ENCODE measurements around the gene WBP1L. TPM values are rescaled to one million over a fixed set of nuclear protein-coding genes. Genes with fewer than 3 reads are reported as not detected.
A peak's percentile ranks its signal among the peaks of the same experiment; 100 is the strongest.
"Not testable (repeated sequence)": the region's sequence is repeated elsewhere in the genome, so short reads cannot be mapped to it uniquely, and the experiment has no call there.

Gene WBP1L
- polyA plus RNA-seq, 3 donors: 24.8 to 43.0 (median 38.3) TPM

- intact Hi-C loops (cut with micrococcal nuclease): loop anchor here (5.0 kb wide), 1 partner anchor 45 kb away; no protein-coding TSS in a partner anchor
- peaks cover 76% of the 10 kb centered on the region for H3K4me1 Mint-ChIP-seq
- H3K4me3 Mint-ChIP-seq: no peak overlapping the region
Measured at GRCh38 chr10:102817175-102817574, 73.4 kb downstream of the WBP1L start.

GRCh38 chr10:102819054-102819453 lies 75.3 kb downstream of the WBP1L start:
- H3K27me3 Mint-ChIP-seq (ENCODE audit: low read depth in 3 of 3): peaks cover 0 to 3% (median 0%) of the 10 kb centered on the region in 3 donors
- Histone ChIP-seq H3K79me2 (ENCODE audit: insufficient read depth, low read length) (no peaks in the 10 kb centered on the region), H4K20me1 (ENCODE audit: insufficient read depth, low read length) (no peaks in the 10 kb centered on the region), H3K27ac (ENCODE audit: low read depth in 1 of 2, low read length in 2 of 2) (peak overlapping the region; percentile 93 to 94), H2AFZ (ENCODE audit: insufficient read depth, low read depth, low read length, poor library complexity, severe bottlenecking) (peak overlapping the region; percentile 34), H3K4me1 (ENCODE audit: control insufficient read depth in 1 of 2, insufficient read depth in 2 of 2, low read length in 2 of 2) (peaks cover 59% of the 10 kb centered on the region in 2 donors), H3K27me3 (ENCODE audit: control insufficient read depth in 2 of 2, insufficient read depth in 2 of 2, low read length in 2 of 2) (no peaks in the 10 kb centered on the region), H3K36me3 (replicated peaks in 1 of 2; ENCODE audit: control insufficient read depth in 1 of 2, insufficient read depth in 2 of 2, low read length in 2 of 2) (peaks cover 4 to 10% of the 10 kb centered on the region in 2 donors), H3K9ac (ENCODE audit: insufficient read depth, low read length, poor library complexity, severe bottlenecking) (peak overlapping the region; percentile 49), H3K9me3 (replicated peaks in 1 of 2; ENCODE audit: control insufficient read depth in 1 of 2, insufficient read depth in 1 of 2, low read length in 2 of 2) (no peaks in the 10 kb centered on the region), H3K4me2 (replicated peaks; ENCODE audit: extremely low read depth, low read length, poor library complexity, severe bottlenecking) (peak overlapping the region; percentile 11), H3K4me3 (replicated peaks in 1 of 3; ENCODE audit: low read depth in 2 of 3, low read length in 3 of 3) (peak overlapping the region in 1 of 3 experiments; percentile 11)
- peaks cover 7 to 18% of the 10 kb centered on the region in 2 donors for H3K36me3 Mint-ChIP-seq
- DNase-seq: peak; percentile 84 to 90 (median 87)
- no peak for TF ChIP-seq CTCF (IDR thresholded peaks at IDR 0.05)
- intact Hi-C loops (cut with micrococcal nuclease): loop anchor here (5.0 kb wide), 1 partner anchor 47 kb away; no protein-coding TSS in a partner anchor
- peak overlapping the region in 1 of 2 donors; percentile 32 for H3K4me3 Mint-ChIP-seq
- WGBS (ENCODE audit: insufficient coverage): 4% methylated on average over 4 of the region's 6 CpGs
- H3K4me1 Mint-ChIP-seq: peaks cover 57% of the 10 kb centered on the region
- peak overlapping the region; percentile 97 to 100 (median 99) for H3K27ac Mint-ChIP-seq
- no peaks in the 10 kb centered on the region for H3K9me3 Mint-ChIP-seq

More at GRCh38 chr10:102817175-102817574, 73.4 kb downstream of the WBP1L start:
- Histone ChIP-seq H2AFZ (ENCODE audit: insufficient read depth, low read depth, low read length, poor library complexity, severe bottlenecking) (no peak overlapping the region), H3K27me3 (ENCODE audit: control insufficient read depth in 2 of 2, insufficient read depth in 2 of 2, low read length in 2 of 2) (no peaks in the 10 kb centered on the region), H3K36me3 (replicated peaks in 1 of 2; ENCODE audit: control insufficient read depth in 1 of 2, insufficient read depth in 2 of 2, low read length in 2 of 2) (peaks cover 14 to 26% of the 10 kb centered on the region in 2 donors), H3K27ac (ENCODE audit: low read depth in 1 of 2, low read length in 2 of 2) (peak overlapping the region; percentile 98 to 99), H3K4me3 (replicated peaks in 1 of 3; ENCODE audit: low read depth in 2 of 3, low read length in 3 of 3) (no peak overlapping the region), H3K4me1 (ENCODE audit: control insufficient read depth in 1 of 2, insufficient read depth in 2 of 2, low read length in 2 of 2) (peaks cover 78% of the 10 kb centered on the region in 2 donors), H4K20me1 (ENCODE audit: insufficient read depth, low read length) (no peaks in the 10 kb centered on the region), H3K4me2 (replicated peaks; ENCODE audit: extremely low read depth, low read length, poor library complexity, severe bottlenecking) (no peak overlapping the region), H3K9me3 (replicated peaks in 1 of 2; ENCODE audit: control insufficient read depth in 1 of 2, insufficient read depth in 1 of 2, low read length in 2 of 2) (no peaks in the 10 kb centered on the region), H3K9ac (ENCODE audit: insufficient read depth, low read length, poor library complexity, severe bottlenecking) (no peak overlapping the region), H3K79me2 (ENCODE audit: insufficient read depth, low read length) (no peaks in the 10 kb centered on the region)
- Mint-ChIP-seq H3K36me3 (peaks cover 26 to 37% of the 10 kb centered on the region in 2 donors), H3K27me3 (ENCODE audit: low read depth in 3 of 3) (peaks cover 0 to 3% (median 0%) of the 10 kb centered on the region in 3 donors), H3K9me3 (no peaks in the 10 kb centered on the region), H3K27ac (peak overlapping the region; percentile 99 to 100 (median 99))
- 100% methylated on average over 2 of the region's 4 CpGs for WGBS (ENCODE audit: insufficient coverage)
- DNase-seq: no peak
- no peak for TF ChIP-seq CTCF (IDR thresholded peaks at IDR 0.05)

GRCh38 chr10:102820008-102820407 lies 76.3 kb downstream of the WBP1L start:
- H3K4me3 ChIP-seq (replicated peaks in 1 of 3; ENCODE audit: low read depth in 2 of 3, low read length in 3 of 3); H3K9me3 Mint-ChIP-seq; H3K27me3 Mint-ChIP-seq (ENCODE audit: low read depth in 3 of 3); H3K36me3 Mint-ChIP-seq; H3K36me3 ChIP-seq (replicated peaks in 1 of 2; ENCODE audit: control insufficient read depth in 1 of 2, insufficient read depth in 2 of 2, low read length in 2 of 2); H3K79me2 ChIP-seq (ENCODE audit: insufficient read depth, low read length); H2AFZ ChIP-seq (ENCODE audit: insufficient read depth, low read depth, low read length, poor library complexity, severe bottlenecking); H3K4me3 Mint-ChIP-seq; H3K27me3 ChIP-seq (ENCODE audit: control insufficient read depth in 2 of 2, insufficient read depth in 2 of 2, low read length in 2 of 2); intact Hi-C loops (cut with micrococcal nuclease); H3K9me3 ChIP-seq (replicated peaks in 1 of 2; ENCODE audit: control insufficient read depth in 1 of 2, insufficient read depth in 1 of 2, low read length in 2 of 2); H3K9ac ChIP-seq (ENCODE audit: insufficient read depth, low read length, poor library complexity, severe bottlenecking); H3K4me2 ChIP-seq (replicated peaks; ENCODE audit: extremely low read depth, low read length, poor library complexity, severe bottlenecking); H4K20me1 ChIP-seq (ENCODE audit: insufficient read depth, low read length); DNase-seq: not testable (repeated sequence)
- Histone ChIP-seq H3K4me1 (ENCODE audit: control insufficient read depth in 1 of 2, insufficient read depth in 2 of 2, low read length in 2 of 2) (peaks cover 50% of the 10 kb centered on the region in 2 donors), H3K27ac (ENCODE audit: low read depth in 1 of 2, low read length in 2 of 2) (peak overlapping the region; percentile 93 to 94)
- 96% methylated on average over 3 of the region's 5 CpGs for WGBS (ENCODE audit: insufficient coverage)
- peaks cover 48% of the 10 kb centered on the region for H3K4me1 Mint-ChIP-seq
- peak overlapping the region; percentile 73 to 100 (median 99) for H3K27ac Mint-ChIP-seq

Data from CD14-positive monocyte (primary cell).